NB4 (cell line): ENCODE results near the gene MAP1LC3B.

ENCODE experiments used
- DNase-seq: peaks from one replicate; pipeline ENCODE4 v3.0.0; 2010; ENCODE audit warnings: low read depth
- H3K4me3 ChIP-seq: one replicate; pipeline ENCODE4 v1.5.1; 2011; ENCODE audit warnings: mild to moderate bottlenecking, low read depth, low read length, moderate library complexity
- CTCF ChIP-seq: IDR thresholded peaks from one replicate; pipeline ENCODE4 v1.5.1; 2012; ENCODE audit warnings: low read depth, low read length
- MAX ChIP-seq: IDR thresholded peaks from 2 replicates; pipeline ENCODE4 v1.6.1; 2011; ENCODE audit warnings: low read depth, low read length
- MYC ChIP-seq: IDR thresholded peaks from 2 replicates; pipeline ENCODE4 v1.6.1; 2011; ENCODE audit warnings: low read depth, low read length
- POLR2A ChIP-seq: IDR thresholded peaks from 2 replicates; pipeline ENCODE4 v1.6.1; 2011; ENCODE audit warnings: mild to moderate bottlenecking; ENCODE audit not compliant: insufficient read length; ENCODE audit errors: extremely low read depth

The MAP1LC3B gene

DNA sequence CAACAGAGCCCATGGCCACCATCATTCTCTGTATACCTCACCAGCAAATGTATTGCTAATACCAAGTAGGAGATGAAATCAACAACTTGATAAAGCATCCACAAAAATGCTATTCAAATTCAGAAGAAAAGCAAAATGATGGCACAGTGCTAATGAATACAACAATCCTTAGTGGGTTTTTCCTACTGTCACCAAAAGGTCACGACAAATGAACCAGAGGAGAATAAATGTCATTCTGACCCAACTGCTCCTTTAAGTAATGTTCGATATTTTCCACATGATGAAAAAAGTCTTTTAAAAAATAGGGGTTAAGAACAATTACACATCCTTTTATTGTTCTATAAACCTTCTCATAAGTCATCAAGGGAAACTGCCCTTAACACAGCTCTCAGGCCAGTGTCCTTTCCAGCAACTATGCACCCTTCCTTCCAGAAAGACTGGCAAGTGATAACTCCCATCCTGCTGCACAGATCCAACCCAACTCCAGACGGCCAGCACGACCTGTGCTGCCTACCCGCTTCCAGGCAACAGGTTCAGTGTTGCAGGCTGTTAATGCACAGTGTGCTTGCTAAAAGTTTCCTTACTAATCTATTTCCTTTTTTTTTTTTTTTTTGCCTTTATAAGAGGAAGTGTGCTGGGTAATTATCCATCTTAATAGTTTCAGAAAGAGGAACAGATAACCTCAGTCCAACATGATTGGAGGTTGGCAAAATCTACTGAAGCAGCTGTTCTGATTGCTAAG is 23.9 kb upstream of the MAP1LC3B start:
- TF ChIP-seq CTCF (no peak), MYC (no peak), POLR2A (no peak), MAX (no peak)
- H3K4me3 ChIP-seq: no peak overlapping the region
- DNase-seq: peak; percentile 52

DNA sequence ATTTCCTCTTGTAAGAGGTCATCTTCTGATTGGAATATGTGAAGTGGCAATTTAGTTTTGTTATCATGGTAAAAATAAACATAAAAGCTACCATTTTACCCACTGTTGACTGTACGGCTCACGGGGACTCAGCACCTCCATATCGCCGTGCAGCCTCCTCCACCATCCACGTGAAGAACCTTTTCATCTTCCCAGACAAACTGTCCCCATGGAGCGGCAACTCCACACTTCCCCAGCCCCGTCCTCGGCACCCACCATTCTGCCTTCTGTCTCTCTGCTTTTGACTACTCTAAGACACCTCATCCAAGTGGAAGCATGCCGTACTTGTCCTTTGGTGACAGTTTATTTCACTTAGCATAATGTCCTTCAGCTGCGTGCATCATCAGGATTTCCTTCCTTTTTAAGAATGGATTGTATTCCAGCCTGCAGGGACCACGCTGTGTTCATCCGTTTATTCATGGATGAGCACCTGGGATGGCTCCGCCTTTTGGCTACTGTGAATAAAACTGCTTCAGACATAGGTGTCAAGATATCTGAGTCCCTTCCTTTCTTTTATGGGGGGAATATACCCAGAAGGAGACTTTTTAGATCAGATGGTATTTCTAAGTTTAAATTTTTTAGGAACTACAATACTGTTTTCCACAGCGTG is 22.9 kb upstream of the MAP1LC3B start:
- DNase-seq: no peak
- TF ChIP-seq MAX (no peak), MYC (no peak), CTCF (no peak), POLR2A (no peak)
- no peak overlapping the region for H3K4me3 ChIP-seq

- TF ChIP-seq MAX (no peak), MYC (no peak), POLR2A (no peak), CTCF (no peak)
- H3K4me3 ChIP-seq: no peak overlapping the region
- no peak for DNase-seq
These were observed 22.1 kb upstream of the MAP1LC3B start for GRCh38 chr16:87369796-87370719.

GRCh38 chr16:87371261-87371866 is 20.8 kb upstream of the MAP1LC3B start:
- no peak for DNase-seq
- no peak overlapping the region for H3K4me3 ChIP-seq
- TF ChIP-seq MYC (no peak), CTCF (no peak)

- no peak for TF ChIP-seq CTCF
- no peak for TF ChIP-seq POLR2A
- no peak for TF ChIP-seq MYC
- no peak for TF ChIP-seq MAX
- no peak for DNase-seq
These were observed 19.8 kb upstream of the MAP1LC3B start for GRCh38 chr16:87372305-87372704.

More at GRCh38 chr16:87372305-87372704, 19.8 kb upstream of the MAP1LC3B start:
- H3K4me3 ChIP-seq: no peak overlapping the region
